ENCODE results near the gene GBE1. TPM values are rescaled to one million over a fixed set of nuclear protein-coding genes. Genes with fewer than 3 reads are reported as not detected.

Gene GBE1
- total and polyA plus RNA-seq, 10 of the 15 experiments (the other 5 are each of a cell fraction or from before 2014, with no cell fraction given): 21.4 to 62.2 (median 41.5) TPM

GRCh38 chr3:81752604-81753003 lies 8.8 kb downstream of the GBE1 start (continued):
- TF ChIP-seq, protein P1, sequence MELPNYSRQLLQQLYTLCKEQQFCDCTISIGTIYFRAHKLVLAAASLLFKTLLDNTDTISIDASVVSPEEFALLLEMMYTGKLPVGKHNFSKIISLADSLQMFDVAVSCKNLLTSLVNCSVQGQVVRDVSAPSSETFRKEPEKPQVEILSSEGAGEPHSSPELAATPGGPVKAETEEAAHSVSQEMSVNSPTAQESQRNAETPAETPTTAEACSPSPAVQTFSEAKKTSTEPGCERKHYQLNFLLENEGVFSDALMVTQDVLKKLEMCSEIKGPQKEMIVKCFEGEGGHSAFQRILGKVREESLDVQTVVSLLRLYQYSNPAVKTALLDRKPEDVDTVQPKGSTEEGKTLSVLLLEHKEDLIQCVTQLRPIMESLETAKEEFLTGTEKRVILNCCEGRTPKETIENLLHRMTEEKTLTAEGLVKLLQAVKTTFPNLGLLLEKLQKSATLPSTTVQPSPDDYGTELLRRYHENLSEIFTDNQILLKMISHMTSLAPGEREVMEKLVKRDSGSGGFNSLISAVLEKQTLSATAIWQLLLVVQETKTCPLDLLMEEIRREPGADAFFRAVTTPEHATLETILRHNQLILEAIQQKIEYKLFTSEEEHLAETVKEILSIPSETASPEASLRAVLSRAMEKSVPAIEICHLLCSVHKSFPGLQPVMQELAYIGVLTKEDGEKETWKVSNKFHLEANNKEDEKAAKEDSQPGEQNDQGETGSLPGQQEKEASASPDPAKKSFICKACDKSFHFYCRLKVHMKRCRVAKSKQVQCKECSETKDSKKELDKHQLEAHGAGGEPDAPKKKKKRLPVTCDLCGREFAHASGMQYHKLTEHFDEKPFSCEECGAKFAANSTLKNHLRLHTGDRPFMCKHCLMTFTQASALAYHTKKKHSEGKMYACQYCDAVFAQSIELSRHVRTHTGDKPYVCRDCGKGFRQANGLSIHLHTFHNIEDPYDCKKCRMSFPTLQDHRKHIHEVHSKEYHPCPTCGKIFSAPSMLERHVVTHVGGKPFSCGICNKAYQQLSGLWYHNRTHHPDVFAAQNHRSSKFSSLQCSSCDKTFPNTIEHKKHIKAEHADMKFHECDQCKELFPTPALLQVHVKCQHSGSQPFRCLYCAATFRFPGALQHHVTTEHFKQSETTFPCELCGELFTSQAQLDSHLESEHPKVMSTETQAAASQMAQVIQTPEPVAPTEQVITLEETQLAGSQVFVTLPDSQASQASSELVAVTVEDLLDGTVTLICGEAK (IDR thresholded peaks at IDR 0.05; ENCODE audit: borderline replicate concordance): no peak
- no peak for TF ChIP-seq SPI1 (IDR thresholded peaks at IDR 0.05; ENCODE audit: borderline replicate concordance, insufficient read depth, low read depth, low read length)
- no peak for TF ChIP-seq IRF4 (IDR thresholded peaks at IDR 0.05; ENCODE audit: low read depth, low read length)
- 0 out of 2 replicates have a peak, but pooled peaks have one; percentile 9 for TF ChIP-seq RUNX3 (IDR thresholded peaks at IDR 0.05; ENCODE audit: low read length)
- no peak for TF ChIP-seq ZBTB11 (CRISPR knock-in tag; IDR thresholded peaks at IDR 0.05)
- TF ChIP-seq, protein P2, sequence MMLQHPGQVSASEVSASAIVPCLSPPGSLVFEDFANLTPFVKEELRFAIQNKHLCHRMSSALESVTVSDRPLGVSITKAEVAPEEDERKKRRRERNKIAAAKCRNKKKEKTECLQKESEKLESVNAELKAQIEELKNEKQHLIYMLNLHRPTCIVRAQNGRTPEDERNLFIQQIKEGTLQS (IDR thresholded peaks at IDR 0.05; ENCODE audit: borderline replicate concordance, extremely low read depth, low read depth, low read length): no peak
- TF ChIP-seq, protein P3, sequence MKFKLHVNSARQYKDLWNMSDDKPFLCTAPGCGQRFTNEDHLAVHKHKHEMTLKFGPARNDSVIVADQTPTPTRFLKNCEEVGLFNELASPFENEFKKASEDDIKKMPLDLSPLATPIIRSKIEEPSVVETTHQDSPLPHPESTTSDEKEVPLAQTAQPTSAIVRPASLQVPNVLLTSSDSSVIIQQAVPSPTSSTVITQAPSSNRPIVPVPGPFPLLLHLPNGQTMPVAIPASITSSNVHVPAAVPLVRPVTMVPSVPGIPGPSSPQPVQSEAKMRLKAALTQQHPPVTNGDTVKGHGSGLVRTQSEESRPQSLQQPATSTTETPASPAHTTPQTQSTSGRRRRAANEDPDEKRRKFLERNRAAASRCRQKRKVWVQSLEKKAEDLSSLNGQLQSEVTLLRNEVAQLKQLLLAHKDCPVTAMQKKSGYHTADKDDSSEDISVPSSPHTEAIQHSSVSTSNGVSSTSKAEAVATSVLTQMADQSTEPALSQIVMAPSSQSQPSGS (IDR thresholded peaks at IDR 0.05; ENCODE audit: low read length): no peak
- no peak for TF ChIP-seq TCF3 (IDR thresholded peaks at IDR 0.05; ENCODE audit: borderline replicate concordance, insufficient read depth, low read depth, low read length)
- no peak for TF ChIP-seq FOXM1 (IDR thresholded peaks at IDR 0.05; ENCODE audit: low read depth, low read length)
- no peak for TF ChIP-seq E2F4 (IDR thresholded peaks at IDR 0.05; ENCODE audit: low read depth, low read length)
- TF ChIP-seq SUZ12 (IDR thresholded peaks at IDR 0.05; ENCODE audit: unreplicated experiment): no peak
- no peak for TF ChIP-seq NR2C1 (IDR thresholded peaks at IDR 0.05)
- no peak for TF ChIP-seq CTCF (IDR thresholded peaks at IDR 0.05 in 2 of 3, conservative IDR thresholded peaks at IDR 0.05 in 1 of 3; ENCODE audit: control insufficient read depth in 2 of 3, extremely low read depth in 1 of 3, insufficient read depth in 1 of 3, low read depth in 3 of 3, low read length in 3 of 3)
- TF ChIP-seq, protein P4, sequence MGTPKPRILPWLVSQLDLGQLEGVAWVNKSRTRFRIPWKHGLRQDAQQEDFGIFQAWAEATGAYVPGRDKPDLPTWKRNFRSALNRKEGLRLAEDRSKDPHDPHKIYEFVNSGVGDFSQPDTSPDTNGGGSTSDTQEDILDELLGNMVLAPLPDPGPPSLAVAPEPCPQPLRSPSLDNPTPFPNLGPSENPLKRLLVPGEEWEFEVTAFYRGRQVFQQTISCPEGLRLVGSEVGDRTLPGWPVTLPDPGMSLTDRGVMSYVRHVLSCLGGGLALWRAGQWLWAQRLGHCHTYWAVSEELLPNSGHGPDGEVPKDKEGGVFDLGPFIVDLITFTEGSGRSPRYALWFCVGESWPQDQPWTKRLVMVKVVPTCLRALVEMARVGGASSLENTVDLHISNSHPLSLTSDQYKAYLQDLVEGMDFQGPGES (IDR thresholded peaks at IDR 0.05): no peak
